Activated CD8-positive, alpha-beta T cell treated with anti-CD3 and anti-CD28 coated beads, Interleukin-2, amount 10 ng/mL, durations not matched to agents 7 days and 5 days (primary cell): ENCODE measurements around the gene PTH. TPM values are rescaled to one million over a fixed set of nuclear protein-coding genes. Genes with fewer than 3 reads are reported as not detected.

Source experiments
- ATAC-seq: fragments of 150-1000 bp; cut with Tn5 transposase; one replicate; pipeline ENCODE4 v1.10.0; 2021; ENCODE audit warnings: moderate library complexity
- CTCF ChIA-PET: fragments of 350-600 bp; sonication (Branson Sonifier 250); formaldehyde crosslinking; loops from one replicate; lab custom pipeline; 2021; ENCODE audit warnings: antibody characterized with exemption; lab: Charles Lee
- POLR2A ChIA-PET: fragments of 350-600 bp; sonication (Branson Sonifier 250); formaldehyde crosslinking; loops from one replicate; lab custom pipeline; 2021; ENCODE audit warnings: antibody characterized with exemption; lab: Charles Lee
- DNase-seq: peaks from one replicate; pipeline ENCODE4 v3.0.0-alpha.2; 2020
- H3K27ac Mint-ChIP-seq: one replicate; pipeline ENCODE4 v1.8.0; 2021; ENCODE audit warnings: mild to moderate bottlenecking, mixed read lengths
- H3K27me3 Mint-ChIP-seq: one replicate; pipeline ENCODE4 v1.8.0; 2021; ENCODE audit warnings: low read depth, mixed read lengths
- H3K36me3 Mint-ChIP-seq: one replicate; pipeline ENCODE4 v1.8.0; 2021; ENCODE audit warnings: low read depth, mixed read lengths
- H3K4me1 Mint-ChIP-seq: one replicate; pipeline ENCODE4 v1.8.0; 2021; ENCODE audit warnings: low read depth, mixed read lengths
- H3K4me3 Mint-ChIP-seq: one replicate; pipeline ENCODE4 v1.8.0; 2021; ENCODE audit warnings: mild to moderate bottlenecking, mixed read lengths
- H3K9me3 Mint-ChIP-seq: one replicate; pipeline ENCODE4 v1.8.0; 2022; ENCODE audit warnings: mixed read lengths; ENCODE audit not compliant: insufficient read depth
- total RNA-seq, 2 experiments: library from RNA; stranded (reverse); gene quantifications; one replicate each; pipeline ENCODE4 v1.2.3, GENCODE V29; 2021

Gene PTH
- not detected for total RNA-seq

- Mint-ChIP-seq H3K9me3 (no peaks in the 10 kb centered on the region), H3K27me3 (peaks cover 26% of the 10 kb centered on the region), H3K4me3 (no peak within 1 kb of the TSS), H3K27ac (no peak within 1 kb of the TSS), H3K36me3 (no peaks in the 10 kb centered on the region), H3K4me1 (no peaks in the 10 kb centered on the region)
- ChIA-PET CTCF (no interaction called here), POLR2A (no interaction called here)
- no peak for DNase-seq
- no peak for ATAC-seq
These were observed at the start of gene PTH for GRCh38 chr11:13495929-13496328. Gene PTH (minus strand): TSS chr11:13495997. CDS start chr11:13492855, 3,142 bp downstream.

DNA sequence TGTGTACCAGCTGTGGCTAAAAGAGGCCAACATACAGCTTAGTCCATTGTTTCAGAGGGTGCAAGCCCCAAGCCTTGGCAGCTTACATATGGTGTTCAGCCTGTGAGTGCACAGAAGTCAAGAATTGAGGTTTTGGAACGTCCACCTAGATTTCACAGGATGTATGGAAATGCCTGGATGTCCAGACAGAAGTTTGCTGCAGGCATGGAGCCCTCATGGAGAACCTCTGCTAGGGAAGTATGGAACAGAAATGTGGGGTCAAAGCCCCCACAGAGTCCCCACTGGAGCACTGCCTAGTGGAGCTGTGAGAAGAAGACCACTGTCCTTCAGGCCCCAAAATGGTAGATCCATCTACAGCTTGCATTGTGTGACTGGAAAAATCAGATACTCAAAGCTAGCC lies 42.2 kb upstream of the PTH start:
- H3K27ac Mint-ChIP-seq = no peak overlapping the region
- H3K27me3 Mint-ChIP-seq = peaks cover 3% of the 10 kb centered on the region
- no peaks in the 10 kb centered on the region for H3K4me1 Mint-ChIP-seq
- ChIA-PET POLR2A (no interaction called here), CTCF (no interaction called here)
- no peak for DNase-seq
- no peaks in the 10 kb centered on the region for H3K36me3 Mint-ChIP-seq
- no peak overlapping the region for H3K4me3 Mint-ChIP-seq
- ATAC-seq = no peak
- peaks cover 5% of the 10 kb centered on the region for H3K9me3 Mint-ChIP-seq

DNA sequence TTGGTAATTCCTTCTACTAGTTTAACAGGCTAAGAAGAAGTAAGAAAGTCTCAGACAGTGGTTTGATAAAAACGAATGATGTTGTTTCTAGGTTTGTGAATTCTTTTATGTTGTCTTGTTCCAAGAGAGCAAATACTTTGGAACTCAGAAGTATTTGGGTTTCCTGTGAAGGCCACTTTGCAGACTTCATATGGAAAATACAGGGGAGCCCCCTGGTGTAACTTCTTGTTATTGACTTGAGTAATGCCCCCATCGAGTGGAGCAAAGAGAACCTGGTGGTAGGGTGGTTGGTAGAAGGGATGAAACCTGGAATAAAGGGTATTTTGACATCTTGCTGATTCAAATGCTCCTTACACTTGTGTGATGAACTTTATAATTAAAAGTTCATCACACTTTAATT lies 40.0 kb upstream of the PTH start:
- ChIA-PET CTCF (no interaction called here), POLR2A (no interaction called here)
- Mint-ChIP-seq H3K27ac (no peak overlapping the region), H3K27me3 (peaks cover 4% of the 10 kb centered on the region), H3K9me3 (peaks cover 5% of the 10 kb centered on the region), H3K36me3 (no peaks in the 10 kb centered on the region), H3K4me1 (no peaks in the 10 kb centered on the region), H3K4me3 (no peak overlapping the region)
- ATAC-seq = no peak
- no peak for DNase-seq

DNA sequence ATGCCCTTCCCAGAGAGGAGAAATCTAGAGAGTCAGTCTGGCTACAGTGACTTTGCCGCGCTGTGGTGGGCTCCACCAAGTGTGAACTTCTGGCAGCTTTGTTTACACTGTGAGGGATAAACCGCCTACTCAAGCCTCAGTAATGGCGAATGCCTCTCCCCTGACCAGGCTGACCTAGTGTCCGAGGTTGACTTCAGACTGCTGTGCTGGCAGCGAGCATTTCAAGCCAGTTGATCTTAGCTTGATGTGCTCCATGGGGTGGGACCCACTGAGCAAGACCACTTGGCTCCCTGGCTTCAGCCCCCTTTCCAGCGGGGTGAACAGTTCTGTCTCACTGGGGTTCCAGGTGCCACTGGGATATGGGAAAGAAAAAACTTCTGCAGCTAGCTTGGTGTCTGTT lies 38.6 kb upstream of the PTH start:
- Mint-ChIP-seq H3K4me1 (no peaks in the 10 kb centered on the region), H3K36me3 (no peaks in the 10 kb centered on the region), H3K9me3 (peaks cover 5% of the 10 kb centered on the region), H3K4me3 (no peak overlapping the region), H3K27me3 (peaks cover 4% of the 10 kb centered on the region), H3K27ac (no peak overlapping the region)
- DNase-seq (no peak), ATAC-seq (no peak)
- POLR2A ChIA-PET = no interaction called here
- CTCF ChIA-PET = no interaction called here

- H3K9me3 Mint-ChIP-seq = no peaks in the 10 kb centered on the region
- ChIA-PET CTCF (no interaction called here), POLR2A (no interaction called here)
- no peak overlapping the region for H3K27ac Mint-ChIP-seq
- ATAC-seq = no peak
- H3K4me3 Mint-ChIP-seq = no peak overlapping the region
- H3K27me3 Mint-ChIP-seq = peaks cover 7% of the 10 kb centered on the region
- no peaks in the 10 kb centered on the region for H3K36me3 Mint-ChIP-seq
- no peak for DNase-seq
- no peaks in the 10 kb centered on the region for H3K4me1 Mint-ChIP-seq
These were observed 29.5 kb upstream of the PTH start for GRCh38 chr11:13525257-13525656.

DNA sequence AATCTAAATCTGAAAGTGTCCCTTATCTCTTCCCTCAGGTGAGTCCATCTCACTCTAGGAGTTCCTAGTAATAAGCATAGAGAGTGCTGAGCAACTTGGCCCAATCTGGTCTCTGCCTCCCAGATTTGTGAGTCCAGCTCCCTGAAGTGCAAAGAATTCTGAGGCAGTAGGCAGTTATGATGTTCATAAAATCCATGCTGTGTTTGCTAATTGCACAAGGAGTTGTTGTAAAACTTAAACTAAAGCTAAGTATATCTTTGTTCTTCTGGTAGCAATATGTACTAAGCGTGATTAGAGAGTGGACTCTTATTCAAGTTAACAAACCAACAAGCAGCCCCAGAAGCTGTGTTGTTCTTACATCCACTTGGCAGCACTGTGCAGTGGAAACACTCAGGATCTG lies 7.6 kb upstream of the PTH start:
- no peaks in the 10 kb centered on the region for H3K9me3 Mint-ChIP-seq
- CTCF ChIA-PET = interaction anchor here (0.9 kb wide), 1 partner anchor 16 kb away, joined by 3 read pairs; no protein-coding TSS in a partner anchor
- peaks cover 9% of the 10 kb centered on the region for H3K27me3 Mint-ChIP-seq
- no peak for ATAC-seq
- H3K27ac Mint-ChIP-seq = no peak overlapping the region
- H3K4me3 Mint-ChIP-seq = no peak overlapping the region
- POLR2A ChIA-PET = no interaction called here
- H3K36me3 Mint-ChIP-seq = no peaks in the 10 kb centered on the region
- H3K4me1 Mint-ChIP-seq = no peaks in the 10 kb centered on the region
- DNase-seq = no peak

DNA sequence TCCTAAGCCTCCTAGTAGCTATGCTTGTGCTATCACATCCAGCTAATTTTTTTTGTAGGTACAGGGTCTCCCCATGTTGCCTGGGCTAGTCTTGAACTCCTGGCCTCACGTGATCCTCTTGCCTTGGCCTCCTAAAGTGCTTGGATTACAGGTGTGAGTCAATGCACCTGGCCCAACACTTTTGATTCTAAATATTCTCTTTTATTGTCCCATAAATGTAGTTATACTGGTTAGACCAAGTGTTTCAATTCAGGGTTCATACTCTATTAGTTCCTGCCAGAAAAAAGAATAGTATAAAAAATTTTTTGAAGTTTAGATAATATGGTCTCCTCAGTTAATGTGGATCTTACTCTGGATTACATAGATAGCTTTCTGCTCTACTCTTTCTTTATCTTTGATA lies 6.7 kb upstream of the PTH start:
- no peak overlapping the region for H3K4me3 Mint-ChIP-seq
- no peaks in the 10 kb centered on the region for H3K4me1 Mint-ChIP-seq
- no peak overlapping the region for H3K27ac Mint-ChIP-seq
- H3K9me3 Mint-ChIP-seq = no peaks in the 10 kb centered on the region
- POLR2A ChIA-PET = no interaction called here
- CTCF ChIA-PET = interaction anchor here (0.9 kb wide), 1 partner anchor 15 kb away, joined by 3 read pairs; no protein-coding TSS in a partner anchor
- no peaks in the 10 kb centered on the region for H3K36me3 Mint-ChIP-seq
- ATAC-seq (no peak), DNase-seq (no peak)
- H3K27me3 Mint-ChIP-seq = peaks cover 12% of the 10 kb centered on the region

DNA sequence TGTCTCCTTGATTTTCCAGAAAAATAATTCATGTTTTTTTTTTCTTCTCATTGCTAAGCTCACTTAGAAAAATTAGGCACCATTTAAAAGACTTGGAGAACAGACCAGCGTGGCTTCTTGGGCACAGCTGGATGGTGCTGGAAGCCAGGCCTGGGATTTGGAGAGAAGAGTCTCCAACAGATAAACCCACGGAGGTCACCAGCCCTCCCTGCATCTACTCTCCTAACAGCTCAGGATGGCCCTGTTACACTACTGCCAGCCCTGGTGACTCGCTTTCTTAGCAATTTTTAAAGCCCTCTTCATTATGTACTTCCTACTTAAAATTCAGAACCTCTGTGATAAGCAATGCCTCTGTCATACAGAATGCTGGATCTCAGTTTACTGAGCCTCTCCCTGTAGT lies 1.7 kb downstream of the PTH start:
- ATAC-seq (no peak), DNase-seq (no peak)
- Mint-ChIP-seq H3K36me3 (no peaks in the 10 kb centered on the region), H3K27ac (no peak overlapping the region), H3K27me3 (peaks cover 21% of the 10 kb centered on the region), H3K9me3 (no peaks in the 10 kb centered on the region), H3K4me1 (no peaks in the 10 kb centered on the region), H3K4me3 (no peak overlapping the region)
- CTCF ChIA-PET = no interaction called here
- POLR2A ChIA-PET = no interaction called here

- peaks cover 13% of the 10 kb centered on the region for H3K27me3 Mint-ChIP-seq
- H3K9me3 Mint-ChIP-seq = no peaks in the 10 kb centered on the region
- DNase-seq (no peak), ATAC-seq (peak; percentile 82)
- ChIA-PET POLR2A (interaction anchor here (2.2 kb wide), 1 partner anchor 25 kb away, joined by 15 read pairs; the partner anchor contains the start of gene BTBD10), CTCF (interaction anchor here (0.7 to 1.6 kb wide), 14 partner anchors 9 to 519 kb away, joined by 3 to 10 read pairs (median 3); partner anchors contain the start of genes BTBD10 and FAR1)
- H3K27ac Mint-ChIP-seq = no peak overlapping the region
- H3K4me1 Mint-ChIP-seq = peaks cover 6% of the 10 kb centered on the region
- H3K4me3 Mint-ChIP-seq = peak overlapping the region; percentile 12
- H3K36me3 Mint-ChIP-seq = no peaks in the 10 kb centered on the region
These were observed 8.2 kb downstream of the PTH start for GRCh38 chr11:13487661-13488030.

DNA sequence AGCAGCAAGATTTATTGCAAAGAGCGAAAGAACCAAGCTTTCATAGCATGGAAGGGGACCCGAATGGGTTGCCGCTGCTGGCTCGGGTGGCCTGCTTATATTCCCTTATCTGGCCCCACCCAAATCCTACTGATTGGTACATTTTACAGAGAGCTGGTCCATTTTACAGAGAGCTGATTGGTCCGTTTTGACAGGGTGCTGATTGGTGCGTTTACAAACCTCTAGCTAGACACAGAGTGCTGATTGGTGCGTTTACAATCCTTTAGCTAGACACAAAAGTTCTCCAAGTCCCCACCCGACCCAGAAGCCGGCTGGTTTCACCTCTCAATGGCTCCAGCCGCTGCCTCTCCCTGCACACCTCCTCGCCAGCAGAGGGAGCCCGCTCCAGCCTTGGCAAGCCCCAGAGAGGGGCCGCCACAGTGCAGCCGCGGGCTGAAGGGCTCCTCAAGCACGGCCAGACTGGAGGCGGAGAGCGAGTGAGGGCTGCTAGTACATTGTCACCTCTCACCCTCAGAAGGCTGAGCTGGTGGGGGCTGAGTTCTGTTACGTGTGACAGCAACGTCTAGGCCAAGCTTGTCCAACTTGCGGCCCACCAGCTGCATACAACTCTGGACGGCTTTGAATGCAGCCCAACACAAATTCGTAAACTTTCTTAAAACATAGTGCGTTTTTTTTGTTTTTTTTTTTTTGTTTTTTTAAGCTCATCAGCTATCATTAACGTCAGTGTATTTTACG lies 8.7 kb downstream of the PTH start:
- Mint-ChIP-seq H3K4me3 (peak overlapping the region; percentile 12), H3K27ac (no peak overlapping the region), H3K9me3 (no peaks in the 10 kb centered on the region), H3K27me3 (peaks cover 13% of the 10 kb centered on the region), H3K4me1 (peaks cover 6% of the 10 kb centered on the region), H3K36me3 (no peaks in the 10 kb centered on the region)
- DNase-seq (peak; percentile 64), ATAC-seq (peak; percentile 93)
- ChIA-PET CTCF (interaction anchor here (0.7 to 1.6 kb wide), 16 partner anchors 10 to 519 kb away, joined by 3 to 10 read pairs (median 3); partner anchors contain the start of genes BTBD10 and FAR1), POLR2A (interaction anchor here (2.2 kb wide), 1 partner anchor 24 kb away, joined by 15 read pairs; the partner anchor contains the start of gene BTBD10)

- POLR2A ChIA-PET = no interaction called here
- DNase-seq (no peak), ATAC-seq (no peak)
- Mint-ChIP-seq H3K36me3 (no peaks in the 10 kb centered on the region), H3K9me3 (no peaks in the 10 kb centered on the region), H3K4me3 (no peak overlapping the region), H3K4me1 (no peaks in the 10 kb centered on the region), H3K27me3 (peaks cover 31% of the 10 kb centered on the region), H3K27ac (no peak overlapping the region)
- CTCF ChIA-PET = no interaction called here
These were observed 15.6 kb downstream of the PTH start for GRCh38 chr11:13480198-13480597.

- H3K36me3 Mint-ChIP-seq = no peaks in the 10 kb centered on the region
- H3K4me3 Mint-ChIP-seq = no peak overlapping the region
- no peaks in the 10 kb centered on the region for H3K9me3 Mint-ChIP-seq
- DNase-seq (no peak), ATAC-seq (no peak)
- no peak overlapping the region for H3K27ac Mint-ChIP-seq
- peaks cover 31% of the 10 kb centered on the region for H3K27me3 Mint-ChIP-seq
- ChIA-PET POLR2A (no interaction called here), CTCF (no interaction called here)
- no peaks in the 10 kb centered on the region for H3K4me1 Mint-ChIP-seq
These were observed 16.1 kb downstream of the PTH start for GRCh38 chr11:13479688-13480087.
